DOHH2 (cell line): ENCODE results near the gene CCL13.
"Not testable (repeated sequence)": the region's sequence is repeated elsewhere in the genome, so short reads cannot be mapped to it uniquely, and the experiment has no call there.

ENCODE experiments used
- H3F3A ChIP-seq: fragments of 200-600 bp; sonication (generic), shearing (Covaris generic); 2 replicates; pipeline ENCODE4 v1.6.0; 2016; ENCODE audit warnings: antibody characterized with exemption, mild to moderate bottlenecking; ENCODE audit not compliant: control insufficient read depth, insufficient read depth
- H3K27ac ChIP-seq: fragments of 200-600 bp; sonication (generic); 2 replicates; pipeline ENCODE4 v1.5.1; 2014; ENCODE audit warnings: low read depth, mild to moderate bottlenecking, low read length, moderate library complexity
- H3K27me3 ChIP-seq: fragments of 200-600 bp; sonication (generic); 2 replicates; pipeline ENCODE4 v1.6.1; 2014; ENCODE audit warnings: mild to moderate bottlenecking, low read length, mixed read lengths; ENCODE audit not compliant: control insufficient read depth
- H3K36me3 ChIP-seq: fragments of 200-600 bp; sonication (generic); 2 replicates; pipeline ENCODE4 v1.6.1; 2014; ENCODE audit warnings: mild to moderate bottlenecking, low read length, moderate library complexity, mixed read lengths; ENCODE audit not compliant: control insufficient read depth
- H3K4me1 ChIP-seq: fragments of 200-600 bp; sonication (generic); 2 replicates; pipeline ENCODE4 v1.6.1; 2014; ENCODE audit warnings: mild to moderate bottlenecking, low read length, mixed read lengths; ENCODE audit not compliant: control insufficient read depth
- H3K4me2 ChIP-seq: fragments of 200-600 bp; sonication (generic); 2 replicates; pipeline ENCODE4 v1.6.0; 2014; ENCODE audit warnings: mild to moderate bottlenecking, low read length, moderate library complexity
- H3K4me3 ChIP-seq: fragments of 200-600 bp; sonication (generic); 2 replicates; pipeline ENCODE4 v1.5.1; 2014; ENCODE audit warnings: mild to moderate bottlenecking, low read length, mixed read lengths
- H3K79me2 ChIP-seq: fragments of 200-600 bp; sonication (generic); 2 replicates; pipeline ENCODE4 v1.6.1; 2014; ENCODE audit warnings: mild to moderate bottlenecking, low read length, mixed read lengths; ENCODE audit not compliant: control insufficient read depth
- H3K9me2 ChIP-seq: fragments of 200-600 bp; sonication (generic); replicated peaks from 2 replicates; pipeline ENCODE4 v1.6.1; 2014; ENCODE audit warnings: mild to moderate bottlenecking, low read length, mixed read lengths; ENCODE audit not compliant: control insufficient read depth
- H3K9me3 ChIP-seq: fragments of 200-600 bp; sonication (generic); 2 replicates; pipeline ENCODE4 v1.6.1; 2014; ENCODE audit warnings: antibody characterized with exemption, low read length, mixed read lengths; ENCODE audit not compliant: control insufficient read depth, insufficient read depth
- H4K20me1 ChIP-seq: fragments of 200-600 bp; sonication (generic); 2 replicates; pipeline ENCODE4 v1.6.0; 2014; ENCODE audit warnings: low read depth, mild to moderate bottlenecking, antibody characterized with exemption, low read length, moderate library complexity; ENCODE audit not compliant: control insufficient read depth, insufficient read depth
- EZH2phosphoT487 ChIP-seq: fragments of 200-600 bp; sonication (generic); IDR thresholded peaks from 2 replicates; pipeline ENCODE4 v1.6.1; 2017; ENCODE audit warnings: borderline replicate concordance, mild to moderate bottlenecking, antibody characterized with exemption, low read length, moderate library complexity, mixed read lengths
- TF ChIP-seq, protein P1 (sequence below): fragments of 200-600 bp; sonication (generic); IDR thresholded peaks from one replicate; pipeline ENCODE4 v1.5.1; 2014; ENCODE audit warnings: antibody characterized with exemption, mild to moderate bottlenecking, low read depth, low read length; ENCODE audit not compliant: poor library complexity, severe bottlenecking

CCL13 gene

DNA sequence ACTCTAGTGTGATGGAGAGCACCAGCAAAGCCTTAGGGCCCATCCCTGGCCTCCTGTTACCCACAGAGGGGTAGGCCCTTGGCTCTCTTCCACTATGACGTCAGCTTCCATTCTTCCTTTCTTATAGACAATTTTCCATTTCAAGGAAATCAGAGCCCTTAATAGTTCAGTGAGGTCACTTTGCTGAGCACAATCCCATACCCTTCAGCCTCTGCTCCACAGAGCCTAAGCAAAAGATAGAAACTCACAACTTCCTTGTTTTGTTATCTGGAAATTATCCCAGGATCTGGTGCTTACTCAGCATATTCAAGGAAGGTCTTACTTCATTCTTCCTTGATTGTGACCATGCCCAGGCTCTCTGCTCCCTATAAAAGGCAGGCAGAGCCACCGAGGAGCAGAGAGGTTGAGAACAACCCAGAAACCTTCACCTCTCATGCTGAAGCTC, 37.2 kb upstream of the CCL13 start, which contains the start of gene CCL8:
CCL8 (plus strand) TSS at position 397 of the 445 bp plus-strand sequence. CDS start 67 bp downstream, outside the sequence.
- H3K79me2 ChIP-seq: no peaks in the 10 kb centered on the region
- no peak for TF ChIP-seq EZH2phosphoT487
- TF ChIP-seq, protein P1, sequence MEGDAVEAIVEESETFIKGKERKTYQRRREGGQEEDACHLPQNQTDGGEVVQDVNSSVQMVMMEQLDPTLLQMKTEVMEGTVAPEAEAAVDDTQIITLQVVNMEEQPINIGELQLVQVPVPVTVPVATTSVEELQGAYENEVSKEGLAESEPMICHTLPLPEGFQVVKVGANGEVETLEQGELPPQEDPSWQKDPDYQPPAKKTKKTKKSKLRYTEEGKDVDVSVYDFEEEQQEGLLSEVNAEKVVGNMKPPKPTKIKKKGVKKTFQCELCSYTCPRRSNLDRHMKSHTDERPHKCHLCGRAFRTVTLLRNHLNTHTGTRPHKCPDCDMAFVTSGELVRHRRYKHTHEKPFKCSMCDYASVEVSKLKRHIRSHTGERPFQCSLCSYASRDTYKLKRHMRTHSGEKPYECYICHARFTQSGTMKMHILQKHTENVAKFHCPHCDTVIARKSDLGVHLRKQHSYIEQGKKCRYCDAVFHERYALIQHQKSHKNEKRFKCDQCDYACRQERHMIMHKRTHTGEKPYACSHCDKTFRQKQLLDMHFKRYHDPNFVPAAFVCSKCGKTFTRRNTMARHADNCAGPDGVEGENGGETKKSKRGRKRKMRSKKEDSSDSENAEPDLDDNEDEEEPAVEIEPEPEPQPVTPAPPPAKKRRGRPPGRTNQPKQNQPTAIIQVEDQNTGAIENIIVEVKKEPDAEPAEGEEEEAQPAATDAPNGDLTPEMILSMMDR: no peak

DNA sequence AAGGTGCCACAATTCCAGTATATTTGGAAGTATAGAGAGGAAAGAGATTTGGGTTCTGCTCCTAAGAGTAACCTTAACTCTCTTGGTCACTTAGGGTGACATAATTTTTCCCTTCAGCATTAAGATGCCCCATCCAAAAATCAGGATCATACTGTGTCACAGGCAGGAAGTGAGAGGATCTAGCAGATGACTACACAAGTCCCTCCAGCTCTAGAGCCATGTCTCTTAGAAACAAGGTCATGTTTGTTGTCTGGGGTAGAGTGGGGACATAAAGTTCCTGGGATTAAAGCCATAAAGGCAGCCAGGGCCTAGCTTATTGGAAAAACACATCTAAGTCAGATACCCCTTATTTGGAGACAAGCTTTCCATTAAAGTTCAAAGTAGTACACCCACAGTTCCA, 34.3 kb upstream of the CCL13 start:
- H3K36me3 ChIP-seq: no peaks in the 10 kb centered on the region
- no peaks in the 10 kb centered on the region for H3K9me2 ChIP-seq
- no peaks in the 10 kb centered on the region for H3F3A ChIP-seq
- no peak for TF ChIP-seq EZH2phosphoT487
- TF ChIP-seq, protein P1: no peak
- H3K79me2 ChIP-seq: no peaks in the 10 kb centered on the region
- no peaks in the 10 kb centered on the region for H4K20me1 ChIP-seq
- H3K4me1 ChIP-seq: no peaks in the 10 kb centered on the region
- no peaks in the 10 kb centered on the region for H3K9me3 ChIP-seq
- H3K27ac ChIP-seq: no peak overlapping the region
- H3K4me3 ChIP-seq: no peak overlapping the region
- no peak overlapping the region for H3K4me2 ChIP-seq
- no peaks in the 10 kb centered on the region for H3K27me3 ChIP-seq

More for the DNA sequence above, 37.2 kb upstream of the CCL13 start, which contains the start of gene CCL8:
- Histone ChIP-seq H4K20me1 (no peaks in the 10 kb centered on the region), H3F3A (no peaks in the 10 kb centered on the region), H3K4me1 (no peaks in the 10 kb centered on the region), H3K36me3 (no peaks in the 10 kb centered on the region), H3K9me2 (no peaks in the 10 kb centered on the region), H3K4me3 (no peak within 1 kb of the TSS), H3K27me3 (peaks cover 10% of the 10 kb centered on the region; the same call in 1 of the 2 replicates), H3K27ac (no peak within 1 kb of the TSS), H3K9me3 (no peaks in the 10 kb centered on the region), H3K4me2 (no peak within 1 kb of the TSS)

- not testable (repeated sequence) for H3K27me3 ChIP-seq, H3K9me3 ChIP-seq, H3F3A ChIP-seq, H3K27ac ChIP-seq, H3K36me3 ChIP-seq, H3K4me1 ChIP-seq, H3K9me2 ChIP-seq, H3K4me3 ChIP-seq, H4K20me1 ChIP-seq, H3K4me2 ChIP-seq, H3K79me2 ChIP-seq
Observed at GRCh38 chr17:34327580-34327979, 28.7 kb upstream of the CCL13 start.

DNA sequence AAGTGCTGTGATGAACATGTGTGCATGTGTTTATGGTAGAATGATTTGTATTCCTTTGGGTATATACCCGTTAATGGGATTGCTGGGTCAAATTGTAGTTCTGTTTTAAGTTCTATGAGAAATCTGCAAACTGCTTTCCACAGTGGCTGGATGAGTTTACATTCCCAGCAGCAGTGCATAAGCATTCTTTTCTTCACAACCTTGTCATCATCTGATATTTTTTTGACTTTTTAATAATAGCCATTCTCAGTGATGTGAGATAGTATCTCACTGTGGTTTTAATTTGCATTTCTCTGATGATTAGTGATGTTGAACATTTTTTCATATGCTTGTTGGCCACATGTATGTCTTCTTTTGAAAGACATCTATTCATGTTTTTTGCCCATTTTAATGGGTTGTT, 18.6 kb upstream of the CCL13 start:
- H3K4me3 ChIP-seq: no peak overlapping the region
- H3K27me3 ChIP-seq: no peaks in the 10 kb centered on the region
- no peaks in the 10 kb centered on the region for H3K79me2 ChIP-seq
- no peaks in the 10 kb centered on the region for H4K20me1 ChIP-seq
- no peak overlapping the region for H3K27ac ChIP-seq
- H3K4me1 ChIP-seq: peaks cover 6% of the 10 kb centered on the region; the same call in 1 of the 2 replicates
- no peaks in the 10 kb centered on the region for H3F3A ChIP-seq
- no peaks in the 10 kb centered on the region for H3K9me3 ChIP-seq
- H3K4me2 ChIP-seq: no peak overlapping the region
- H3K9me2 ChIP-seq: no peaks in the 10 kb centered on the region
- no peak for TF ChIP-seq EZH2phosphoT487
- TF ChIP-seq, protein P1: no peak
- no peaks in the 10 kb centered on the region for H3K36me3 ChIP-seq
